Fibroblast of lung (primary cell): ENCODE results near the gene DDX60. TPM values are rescaled to one million over a fixed set of nuclear protein-coding genes. Genes with fewer than 3 reads are reported as not detected.
"Not testable (repeated sequence)": the region's sequence is repeated elsewhere in the genome, so short reads cannot be mapped to it uniquely, and the experiment has no call there.

Experiments used
- DNase-seq, 2 donors: peaks; one replicate each; pipeline versions ENCODE4 v3.0.0 to v3.0.0-alpha.2; 2010; ENCODE audit warnings: low read depth in 2 of 2
- H2AFZ ChIP-seq: 2 replicates; pipeline ENCODE4 v1.5.1; 2012; ENCODE audit warnings: low read length, control low read depth, inconsistent platforms
- H3K27ac ChIP-seq: 2 replicates; pipeline ENCODE4 v1.5.1; 2011; ENCODE audit warnings: low read length, control low read depth; ENCODE audit not compliant: insufficient read depth
- H3K27me3 ChIP-seq: 2 replicates; pipeline ENCODE4 v1.5.1; 2011; ENCODE audit warnings: mild to moderate bottlenecking, low read length; ENCODE audit not compliant: control insufficient read depth, insufficient read depth
- H3K36me3 ChIP-seq: 2 replicates; pipeline ENCODE4 v1.5.1; 2011; ENCODE audit warnings: low read length; ENCODE audit not compliant: control insufficient read depth, insufficient read depth
- H3K4me1 ChIP-seq: 2 replicates; pipeline ENCODE4 v1.5.1; 2011; ENCODE audit warnings: low read length; ENCODE audit not compliant: control insufficient read depth, insufficient read depth; ENCODE audit errors: extremely low read depth
- H3K4me2 ChIP-seq: 2 replicates; pipeline ENCODE4 v1.5.1; 2011; ENCODE audit warnings: low read length, control low read depth; ENCODE audit not compliant: insufficient read depth; ENCODE audit errors: extremely low read depth
- H3K4me3 ChIP-seq, 4 experiments: fragments of 200-600 bp in 1 of 4; sonication (generic) in 1 of 4; replicated peaks in 1 of 4; 2 replicates each; pipeline ENCODE4 v1.5.1; 2011 to 2016; ENCODE audit warnings: low read length in 4 of 4, low read depth in 3 of 4, mild to moderate bottlenecking in 3 of 4, control low read depth in 2 of 4, inconsistent platforms in 1 of 4, mixed read lengths in 1 of 4; ENCODE audit not compliant: insufficient read depth in 1 of 4; ENCODE audit errors: control extremely low read depth in 1 of 4
- H3K79me2 ChIP-seq: 2 replicates; pipeline ENCODE4 v1.5.1; 2012; ENCODE audit warnings: mild to moderate bottlenecking, low read length, inconsistent platforms; ENCODE audit not compliant: control insufficient read depth, insufficient read depth
- H3K9ac ChIP-seq: 2 replicates; pipeline ENCODE4 v1.5.1; 2011; ENCODE audit warnings: mild to moderate bottlenecking, low read length, control low read depth; ENCODE audit not compliant: insufficient read depth
- H3K9me3 ChIP-seq: 2 replicates; pipeline ENCODE4 v1.5.1; 2012; ENCODE audit warnings: low read depth, low read length; ENCODE audit not compliant: control insufficient read depth, insufficient read depth
- H4K20me1 ChIP-seq: 2 replicates; pipeline ENCODE4 v1.5.1; 2011; ENCODE audit warnings: low read length; ENCODE audit not compliant: control insufficient read depth, insufficient read depth; ENCODE audit errors: extremely low read depth
- CTCF ChIP-seq, 2 donors: IDR thresholded peaks in 1 of 2; conservative IDR thresholded peaks in 1 of 2; 1 replicate in 1 of 2; 2 replicates in 1 of 2; pipeline ENCODE4 v1.5.1; 2011 to 2012; ENCODE audit warnings: low read length in 2 of 2, control low read depth in 1 of 2, inconsistent platforms in 1 of 2, low read depth in 1 of 2, mild to moderate bottlenecking in 1 of 2
- EZH2 ChIP-seq: IDR thresholded peaks from 2 replicates; pipeline ENCODE4 v1.5.1; 2012; ENCODE audit warnings: low read length, control low read depth, mild to moderate bottlenecking; ENCODE audit errors: missing control alignments
- polyA plus RNA-seq, 2 donors: library from polyadenylated mRNA; depleted of rRNA in 1 of 2; stranded (reverse) in 1 of 2; unstranded in 1 of 2; fragments of >200 nt; gene quantifications; 2 replicates each; pipeline ENCODE4 v1.2.1, GENCODE V29; 2011 to 2012; ENCODE audit warnings: missing spikeins in 1 of 2
- total RNA-seq: library from RNA; depleted of rRNA; stranded (reverse); fragments of >200 nt; gene quantifications from 2 replicates; pipeline ENCODE4 v1.2.1, GENCODE V29; 2014

The DDX60 gene
- total and polyA plus RNA-seq, 2 donors (not counting 1 experiment from before 2014, with no cell fraction given) = 12.9 to 23.1 TPM

DNA sequence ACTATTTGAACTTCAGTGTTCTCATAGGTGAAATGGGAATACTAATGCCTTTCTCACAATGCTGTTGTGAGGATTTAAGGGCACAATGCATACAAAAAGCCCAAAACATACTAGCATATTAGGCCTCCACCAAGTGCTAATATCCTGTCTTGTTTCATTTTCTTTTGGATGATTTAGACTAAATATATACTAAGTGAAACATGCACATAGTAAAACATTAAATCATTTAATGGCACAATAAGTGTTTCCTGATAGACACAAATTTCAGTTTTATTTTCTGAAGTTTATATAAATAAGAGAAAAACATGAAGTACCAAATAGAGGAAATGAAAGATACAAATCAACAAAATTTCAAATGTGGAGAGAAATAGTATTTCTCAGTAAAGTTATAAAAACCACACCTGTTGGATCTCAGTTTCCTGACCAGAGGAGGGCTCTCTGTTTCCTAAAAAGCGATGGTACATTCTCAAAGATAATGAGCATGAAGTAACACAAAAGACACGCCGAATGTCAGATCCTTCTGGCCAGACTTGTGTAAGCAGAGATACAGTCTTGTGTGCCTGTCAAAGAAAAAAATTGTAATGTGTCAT, 25.1 kb downstream of the DDX60 start:
- no peak overlapping the region for H3K4me3 ChIP-seq
- DNase-seq = no peak
- no peaks in the 10 kb centered on the region for H3K36me3 ChIP-seq
- no peaks in the 10 kb centered on the region for H3K9me3 ChIP-seq
- H3K27ac ChIP-seq = no peak overlapping the region
- H4K20me1 ChIP-seq = no peaks in the 10 kb centered on the region
- no peaks in the 10 kb centered on the region for H3K27me3 ChIP-seq
- H3K79me2 ChIP-seq = no peaks in the 10 kb centered on the region
- H2AFZ ChIP-seq = no peak overlapping the region
- H3K4me1 ChIP-seq = no peaks in the 10 kb centered on the region
- H3K9ac ChIP-seq = no peak overlapping the region
- no peak for TF ChIP-seq CTCF (conservative IDR thresholded peaks at IDR 0.05 in 1 of 2, IDR thresholded peaks at IDR 0.05 in 1 of 2; ENCODE audit: low read depth in 1 of 2, low read length in 2 of 2)
- no peak for TF ChIP-seq EZH2
- no peak overlapping the region for H3K4me2 ChIP-seq

- Histone ChIP-seq H3K4me2 (no peak overlapping the region), H3K36me3 (no peaks in the 10 kb centered on the region), H4K20me1 (no peaks in the 10 kb centered on the region), H3K4me3 (no peak overlapping the region), H3K9me3 (no peaks in the 10 kb centered on the region), H3K27ac (no peak overlapping the region), H3K9ac (no peak overlapping the region), H2AFZ (no peak overlapping the region), H3K79me2 (no peaks in the 10 kb centered on the region), H3K4me1 (no peaks in the 10 kb centered on the region), H3K27me3 (no peaks in the 10 kb centered on the region)
- TF ChIP-seq CTCF (conservative IDR thresholded peaks at IDR 0.05 in 1 of 2, IDR thresholded peaks at IDR 0.05 in 1 of 2; ENCODE audit: low read depth in 1 of 2, low read length in 2 of 2) = no peak
- no peak for TF ChIP-seq EZH2
- DNase-seq = no peak
Observed at GRCh38 chr4:168291242-168291641, 27.3 kb downstream of the DDX60 start.

GRCh38 chr4:168285850-168286249, 32.7 kb downstream of the DDX60 start:
- not testable (repeated sequence) for H3K36me3 ChIP-seq, H2AFZ ChIP-seq, H3K4me2 ChIP-seq, H3K27me3 ChIP-seq, H3K9me3 ChIP-seq, H3K9ac ChIP-seq, H3K4me3 ChIP-seq, H3K27ac ChIP-seq, DNase-seq, H3K4me1 ChIP-seq, H4K20me1 ChIP-seq, H3K79me2 ChIP-seq
